ENCODE measurements around the gene CDCA5. TPM values are rescaled to one million over a fixed set of nuclear protein-coding genes. Genes with fewer than 3 reads are reported as not detected.

CDCA5 gene
- total RNA-seq, 5 donors from 2014 or later (not counting 1 experiment from before 2014, with no cell fraction given): 1.2 to 4.2 (median 1.7) TPM

DNA sequence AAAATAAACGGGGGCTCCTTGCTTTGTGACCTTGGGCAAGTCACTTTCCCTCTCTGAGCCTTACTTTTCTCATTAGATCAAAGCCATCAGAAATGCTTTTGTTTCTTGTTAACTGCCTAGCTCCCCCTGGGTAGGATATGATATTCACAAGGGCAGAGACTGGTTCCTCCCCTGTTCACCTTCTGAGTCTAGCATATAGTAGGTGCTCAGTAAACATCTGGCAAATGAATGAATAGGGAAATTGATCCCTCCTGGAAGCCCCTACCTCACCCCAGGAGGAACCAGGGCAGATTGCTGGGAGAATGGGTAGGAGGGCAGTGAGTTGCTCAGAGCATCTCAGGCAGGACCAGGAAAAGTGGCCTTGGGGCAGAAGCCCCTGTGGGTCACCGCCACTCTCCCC lies 49.4 kb downstream of the CDCA5 start:
- Mint-ChIP-seq H3K4me3 (no peak overlapping the region), H3K36me3 (peaks cover 4% of the 10 kb centered on the region), H3K27ac (no peak overlapping the region), H3K4me1 (no peaks in the 10 kb centered on the region), H3K27me3 (no peaks in the 10 kb centered on the region), H3K9me3 (no peaks in the 10 kb centered on the region)
- Histone ChIP-seq H3K27me3 (replicated peaks in 1 of 2; ENCODE audit: control insufficient read depth in 2 of 2, extremely low read depth in 1 of 2, insufficient read depth in 2 of 2, low read length in 1 of 2) (no peaks in the 10 kb centered on the region), H3K4me3 (ENCODE audit: control insufficient read depth in 1 of 2, extremely low read depth in 1 of 2, low read length in 1 of 2) (no peak overlapping the region), H3K27ac (ENCODE audit: low read length) (no peak overlapping the region), H3K9me3 (no peaks in the 10 kb centered on the region), H3K4me1 (ENCODE audit: control insufficient read depth in 1 of 2, extremely low read depth in 1 of 2, insufficient read depth in 2 of 2, low read length in 2 of 2) (no peaks in the 10 kb centered on the region), H3K36me3 (ENCODE audit: control insufficient read depth in 2 of 2, extremely low read depth in 1 of 2, insufficient read depth in 1 of 2, low read length in 1 of 2) (peaks cover 13 to 56% of the 10 kb centered on the region in 2 donors)
- ChIA-PET POLR2A (no interaction called here), CTCF (no interaction called here)
- ATAC-seq (replicated peaks in 1 of 4): no peak
- DNase-seq: no peak
- 100% methylated on average over 1 of the region's 2 CpGs for WGBS (ENCODE audit: insufficient coverage)

DNA sequence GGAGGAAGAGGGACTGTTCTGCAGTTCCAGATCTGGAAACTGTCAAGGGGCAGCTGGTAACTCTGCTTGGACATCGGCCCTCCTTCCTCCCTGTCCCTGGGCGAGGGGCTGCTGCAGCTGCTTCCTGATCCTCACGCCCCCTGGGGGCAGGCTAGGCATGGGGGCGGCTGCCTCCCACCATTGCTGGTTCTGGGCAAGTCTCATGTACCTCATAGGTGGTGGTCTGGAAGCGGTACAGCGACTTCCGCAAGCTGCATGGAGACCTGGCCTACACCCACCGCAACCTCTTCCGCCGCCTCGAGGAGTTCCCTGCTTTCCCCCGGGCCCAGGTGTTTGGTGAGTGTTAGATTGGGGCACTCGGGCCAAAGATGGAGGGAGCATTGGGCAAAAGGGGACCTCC lies 51.6 kb downstream of the CDCA5 start:
- 100% methylated on average over 6 of the region's 13 CpGs for WGBS (ENCODE audit: insufficient coverage)
- Mint-ChIP-seq H3K9me3 (no peaks in the 10 kb centered on the region), H3K4me3 (no peak overlapping the region), H3K27me3 (no peaks in the 10 kb centered on the region), H3K4me1 (peaks cover 13 to 19% (median 16%) of the 10 kb centered on the region in 3 donors), H3K27ac (no peak overlapping the region), H3K36me3 (peaks cover 4% of the 10 kb centered on the region)
- ATAC-seq (replicated peaks in 1 of 4) (no peak), DNase-seq (no peak)
- Histone ChIP-seq H3K9me3 (no peaks in the 10 kb centered on the region), H3K27ac (ENCODE audit: low read length) (no peak overlapping the region), H3K36me3 (ENCODE audit: control insufficient read depth in 2 of 2, extremely low read depth in 1 of 2, insufficient read depth in 1 of 2, low read length in 1 of 2) (peaks cover 8 to 43% of the 10 kb centered on the region in 2 donors), H3K27me3 (replicated peaks in 1 of 2; ENCODE audit: control insufficient read depth in 2 of 2, extremely low read depth in 1 of 2, insufficient read depth in 2 of 2, low read length in 1 of 2) (no peaks in the 10 kb centered on the region), H3K4me3 (ENCODE audit: control insufficient read depth in 1 of 2, extremely low read depth in 1 of 2, low read length in 1 of 2) (no peak overlapping the region), H3K4me1 (ENCODE audit: control insufficient read depth in 1 of 2, extremely low read depth in 1 of 2, insufficient read depth in 2 of 2, low read length in 2 of 2) (peaks cover 5 to 19% of the 10 kb centered on the region in 2 experiments)
- ChIA-PET POLR2A (no interaction called here), CTCF (interaction anchor here in 1 of 2 donors (0.7 kb wide), 1 partner anchor 80 kb away, joined by 3 read pairs; the partner anchor contains the start of gene TM7SF2)

Other genes with a start within 250 kb of the CDCA5 start
- 10 to 100 TPM in 1 of 5 donors, 1 to 10 TPM in 4; 7.4 to 10.5 (median 9.1) TPM for gene CDC42BPG, start 239.4 kb downstream of the CDCA5 start, total RNA-seq
- gene EHD1, start 205.4 kb downstream of the CDCA5 start, total RNA-seq: 100 to 1,000 TPM; 126 to 286 (median 269) TPM
- 100 to 1,000 TPM in 1 of 5 donors, 10 to 100 TPM in 4; 50.9 to 165 (median 55.4) TPM for gene ATG2A, start 166.8 kb downstream of the CDCA5 start, total RNA-seq
- gene PPP2R5B, start 159.4 kb downstream of the CDCA5 start, total RNA-seq: 10 to 100 TPM; 15.3 to 25.4 (median 17.2) TPM
- gene GPHA2, start 148.1 kb downstream of the CDCA5 start, total RNA-seq: under 1 TPM in 1 of 5 donors, not detected in 4; 0.90 TPM
- 1 to 10 TPM in 1 of 5 donors, under 1 TPM in 3, not detected in 1; 0.44 to 1.8 (median 0.82) TPM for gene MAJIN, start 111.9 kb downstream of the CDCA5 start, total RNA-seq
- under 1 TPM in 2 of 5 donors, not detected in 3; 0.09 to 0.26 TPM for gene BATF2, start 87.1 kb downstream of the CDCA5 start, total RNA-seq
- 10 to 100 TPM; 19.7 to 44.3 (median 39.5) TPM for gene ARL2, start 69.9 kb downstream of the CDCA5 start, total RNA-seq
- gene SNX15, start 56.6 kb downstream of the CDCA5 start, total RNA-seq: 10 to 100 TPM; 19.6 to 28.6 (median 25.4) TPM
- gene SAC3D1, start 42.8 kb downstream of the CDCA5 start, total RNA-seq: 10 to 100 TPM in 3 of 5 donors, 1 to 10 TPM in 2; 3.1 to 16.9 (median 14.5) TPM
- 10 to 100 TPM; 10.2 to 30.1 (median 26.1) TPM for gene NAALADL1, start 25.5 kb downstream of the CDCA5 start, total RNA-seq
- 10 to 100 TPM; 36.5 to 51.8 (median 43.7) TPM for gene ZFPL1, start 182 bp upstream of the CDCA5 start, total RNA-seq
- 100 to 1,000 TPM; 210 to 303 (median 263) TPM for gene VPS51, start 12.2 kb upstream of the CDCA5 start, total RNA-seq
- 10 to 100 TPM; 23.7 to 34.2 (median 28.6) TPM for gene TM7SF2, start 27.8 kb upstream of the CDCA5 start, total RNA-seq
- gene ZNHIT2, start 33.7 kb upstream of the CDCA5 start, total RNA-seq: 10 to 100 TPM in 3 of 5 donors, 1 to 10 TPM in 2; 7.0 to 20.4 (median 18.1) TPM
- gene FAU, start 38.1 kb upstream of the CDCA5 start, total RNA-seq: 1,000 to 10,000 TPM; 1,477 to 1,924 (median 1,724) TPM
- 10 to 100 TPM; 48.3 to 58.8 (median 55.1) TPM for gene MRPL49, start 38.3 kb upstream of the CDCA5 start, total RNA-seq
- gene SYVN1, start 50.5 kb upstream of the CDCA5 start, total RNA-seq: 10 to 100 TPM; 63.8 to 77.7 (median 68.8) TPM
- not detected for gene SPDYC, start 86.2 kb upstream of the CDCA5 start, total RNA-seq
- gene CAPN1, start 97.9 kb upstream of the CDCA5 start, total RNA-seq: 100 to 1,000 TPM in 4 of 5 donors, 10 to 100 TPM in 1; 98.4 to 171 (median 143) TPM
- 10 to 100 TPM; 15.1 to 24.2 (median 20.4) TPM for gene POLA2, start 177.9 kb upstream of the CDCA5 start, total RNA-seq
- 1 to 10 TPM in 2 of 5 donors, under 1 TPM in 3; 0.69 to 2.4 (median 0.79) TPM for gene CDC42EP2, start 230.8 kb upstream of the CDCA5 start, total RNA-seq
- 10 to 100 TPM; 57.9 to 95.4 (median 91.7) TPM for gene DPF2, start 249.8 kb upstream of the CDCA5 start, total RNA-seq